Measurements from ENCODE around the gene NRN1L. TPM values are rescaled to one million over a fixed set of nuclear protein-coding genes. Genes with fewer than 3 reads are reported as not detected.

NRN1L gene
- total RNA-seq, 1 donor from 2014 or later: not detected

DNA sequence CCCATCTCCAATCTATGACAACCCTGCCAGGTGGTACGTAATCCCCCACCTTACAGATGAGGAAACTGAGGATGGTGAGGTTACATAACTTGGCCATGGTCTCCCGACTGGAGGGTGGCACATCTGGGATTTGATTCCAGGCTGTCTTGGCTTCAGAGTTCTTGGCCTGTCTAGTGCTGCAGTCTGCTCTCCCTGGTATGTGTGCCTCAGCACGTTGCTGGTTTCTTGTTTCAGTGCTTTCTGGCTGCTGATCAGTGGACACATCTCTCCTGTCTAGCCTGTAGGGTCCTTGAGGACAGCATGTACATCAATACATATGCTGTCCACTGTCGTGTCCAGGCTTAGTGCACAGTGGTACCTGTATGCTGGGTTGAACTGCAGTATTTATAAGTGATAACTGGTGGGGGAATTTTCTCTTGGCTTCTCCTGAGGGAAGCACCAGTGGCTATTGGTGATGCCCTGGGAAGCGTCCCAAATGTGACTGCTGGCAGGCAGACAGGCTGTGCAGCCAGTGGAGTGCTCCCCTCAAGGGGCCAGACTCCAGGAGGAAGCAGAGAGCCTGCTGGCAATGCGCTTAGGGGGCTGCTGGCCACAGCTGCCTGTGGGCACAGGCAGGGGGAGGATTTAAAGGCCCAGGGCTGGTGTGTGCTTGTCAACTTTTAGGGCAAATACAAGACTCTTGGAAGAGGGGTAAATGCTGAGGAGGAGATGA is 32.6 kb downstream of the NRN1L start:
- DNase-seq (ENCODE audit: low read depth): no peak

DNA sequence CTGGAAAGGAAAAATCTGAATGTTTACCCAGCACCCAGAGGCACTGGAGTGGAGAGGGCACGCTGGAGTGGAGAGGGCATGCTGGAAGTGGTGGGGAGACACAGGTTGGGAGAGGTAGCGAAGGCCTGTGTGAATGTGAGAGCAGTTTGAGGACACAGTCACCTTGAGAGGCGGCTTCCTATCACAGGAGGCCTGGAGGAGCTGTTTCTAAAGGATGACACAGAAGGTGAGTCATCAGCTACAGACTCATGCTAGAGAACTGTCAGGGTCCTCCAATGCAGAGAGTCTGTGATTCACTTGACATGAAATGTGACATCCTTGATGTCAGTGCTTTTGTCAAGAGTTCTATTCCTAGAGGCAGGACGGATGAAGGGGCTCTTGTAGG is 33.2 kb downstream of the NRN1L start:
- DNase-seq (ENCODE audit: low read depth): peak; percentile 84

DNA sequence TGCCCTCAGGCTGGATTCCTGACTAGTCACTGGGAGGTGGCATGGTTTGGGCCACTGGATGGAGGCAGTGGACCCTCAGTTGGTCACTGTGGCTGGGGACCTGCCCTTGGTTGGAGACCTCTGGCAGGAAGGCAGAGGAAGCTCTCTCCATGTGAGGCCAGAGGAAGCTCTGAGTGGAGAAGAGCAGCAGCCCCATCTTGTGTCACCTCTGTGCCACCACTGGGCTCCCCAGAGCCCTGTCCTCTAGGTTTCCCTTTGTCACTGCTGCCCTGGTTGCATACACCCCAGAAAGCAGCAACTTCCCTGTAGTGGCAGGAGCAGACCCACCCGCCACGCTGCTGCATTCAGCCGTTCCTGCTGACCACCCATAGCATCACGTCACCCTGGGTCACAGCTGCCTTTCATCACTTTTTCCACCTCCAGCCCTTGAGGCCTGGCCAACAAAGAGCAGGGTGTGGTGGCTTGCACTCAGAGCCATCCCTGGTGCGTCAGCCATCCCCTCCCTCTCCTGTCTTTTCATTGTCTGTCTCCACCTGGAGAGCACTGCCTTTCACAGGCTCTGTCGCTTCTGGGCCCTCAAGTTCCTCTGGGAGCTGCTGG is 35.0 kb downstream of the NRN1L start:
- no peak for DNase-seq (ENCODE audit: low read depth)

DNA sequence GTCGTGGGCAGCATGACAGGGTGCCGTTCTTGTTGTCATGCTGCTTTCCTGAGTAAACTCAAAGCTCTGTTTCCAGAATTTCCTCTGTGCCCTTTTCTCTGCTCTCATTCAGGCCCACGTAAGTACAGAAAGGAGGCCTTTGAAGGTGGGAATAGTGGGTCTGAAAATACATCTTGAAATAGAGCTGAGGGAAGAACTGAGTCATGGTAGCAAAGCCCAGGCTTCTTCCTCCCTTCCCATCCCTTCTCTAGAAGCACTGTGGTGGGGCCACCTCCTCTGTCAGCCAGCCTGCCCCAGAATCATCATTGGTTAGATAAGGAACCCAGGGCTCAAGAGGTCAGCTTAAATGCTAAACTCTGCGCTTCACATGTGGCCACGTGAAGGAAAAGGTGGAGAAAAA is 37.5 kb downstream of the NRN1L start:
- no peak for DNase-seq (ENCODE audit: low read depth)

DNA sequence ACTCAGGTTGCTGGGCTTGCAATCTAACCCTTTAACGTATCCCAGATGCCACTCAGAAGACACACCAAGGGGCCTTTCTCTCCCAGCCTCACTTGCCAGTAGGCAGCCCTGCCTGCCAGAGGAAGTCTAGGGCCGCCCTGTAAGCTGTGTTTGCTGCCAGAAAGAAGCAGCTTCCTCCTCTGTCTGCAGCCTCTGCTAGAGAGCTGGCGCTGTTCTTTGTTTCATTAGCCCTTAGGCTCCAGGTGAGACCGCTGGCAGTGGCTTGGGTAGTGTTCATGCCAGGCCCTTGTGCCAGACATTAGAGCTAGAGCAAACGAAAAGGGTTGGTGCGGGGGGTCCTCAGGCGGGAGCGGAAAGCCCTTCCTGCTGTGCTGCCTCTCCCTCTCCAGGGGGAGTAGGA is 38.1 kb downstream of the NRN1L start:
- DNase-seq (ENCODE audit: low read depth): no peak

DNA sequence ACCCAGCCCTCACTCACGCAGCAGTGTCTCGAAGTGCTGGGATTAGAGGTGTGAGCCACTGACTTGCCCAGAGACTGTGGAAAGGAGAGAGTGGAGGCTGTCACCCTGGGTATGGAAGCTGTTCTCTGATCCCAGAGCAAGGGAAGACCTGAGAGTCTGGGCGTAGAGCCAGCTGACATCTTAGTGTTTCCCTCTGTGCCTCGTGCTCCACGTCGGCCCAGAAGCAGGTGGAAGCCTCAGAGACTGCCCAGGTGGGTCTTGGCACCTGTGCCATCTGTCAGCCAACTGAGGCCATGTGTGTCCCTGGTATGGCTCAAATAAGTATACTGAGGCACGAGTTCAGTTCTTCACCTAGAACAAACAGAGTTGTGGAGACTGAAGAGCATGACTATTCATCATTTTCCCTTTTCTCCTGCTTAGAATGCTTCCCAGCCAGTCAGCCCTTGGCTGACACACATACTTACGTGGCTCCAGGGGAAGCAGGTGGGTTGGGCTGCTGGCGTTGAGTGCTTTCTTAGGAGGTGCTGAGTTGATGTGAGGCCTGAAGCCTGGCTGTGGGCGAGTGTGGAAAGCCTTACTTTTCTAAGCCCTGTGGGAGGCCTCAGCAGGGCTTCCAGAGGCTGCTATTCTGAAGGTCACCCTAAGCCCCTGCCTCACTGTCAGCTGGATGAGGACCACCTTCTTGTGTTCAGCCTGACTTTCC is 38.9 kb downstream of the NRN1L start:
- DNase-seq (ENCODE audit: low read depth): no peak

DNA sequence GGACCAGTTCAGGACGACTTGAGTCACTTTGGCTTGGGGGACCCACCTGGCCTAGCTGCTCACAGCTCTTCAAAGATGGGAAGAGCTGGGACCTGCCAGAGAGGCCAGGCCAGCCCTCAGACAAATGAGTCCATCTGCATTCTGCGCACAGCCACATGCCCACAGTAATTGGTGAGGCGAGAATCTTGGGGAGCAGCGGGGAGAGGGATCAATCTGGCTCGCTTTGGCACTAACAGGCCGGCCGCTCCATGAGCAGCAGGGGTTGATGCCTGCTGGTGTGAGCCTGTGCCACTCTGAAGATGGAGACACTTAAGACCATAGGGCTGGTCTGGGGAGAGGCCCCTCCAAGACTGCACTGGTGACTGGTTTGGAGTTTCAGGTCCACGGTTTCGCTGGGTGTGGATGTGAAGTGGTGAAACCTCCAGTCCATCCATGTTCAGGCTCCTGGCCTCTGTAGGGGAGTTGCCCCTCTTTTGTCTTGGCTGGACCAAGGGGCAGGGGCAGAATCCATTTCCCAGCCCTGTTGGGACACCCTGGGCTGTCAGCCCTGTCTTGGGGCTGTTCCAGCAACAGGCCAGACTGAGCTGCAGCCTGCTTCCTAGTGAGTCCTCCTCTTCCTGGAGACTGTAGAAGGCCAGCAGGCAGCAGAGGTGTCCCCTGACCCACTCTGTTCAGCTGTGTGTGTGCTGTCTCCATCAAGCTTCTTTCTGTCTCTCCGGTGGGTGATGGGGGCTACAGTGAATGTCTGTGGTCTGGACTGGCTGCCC is 39.6 kb downstream of the NRN1L start:
- no peak for DNase-seq (ENCODE audit: low read depth)

DNA sequence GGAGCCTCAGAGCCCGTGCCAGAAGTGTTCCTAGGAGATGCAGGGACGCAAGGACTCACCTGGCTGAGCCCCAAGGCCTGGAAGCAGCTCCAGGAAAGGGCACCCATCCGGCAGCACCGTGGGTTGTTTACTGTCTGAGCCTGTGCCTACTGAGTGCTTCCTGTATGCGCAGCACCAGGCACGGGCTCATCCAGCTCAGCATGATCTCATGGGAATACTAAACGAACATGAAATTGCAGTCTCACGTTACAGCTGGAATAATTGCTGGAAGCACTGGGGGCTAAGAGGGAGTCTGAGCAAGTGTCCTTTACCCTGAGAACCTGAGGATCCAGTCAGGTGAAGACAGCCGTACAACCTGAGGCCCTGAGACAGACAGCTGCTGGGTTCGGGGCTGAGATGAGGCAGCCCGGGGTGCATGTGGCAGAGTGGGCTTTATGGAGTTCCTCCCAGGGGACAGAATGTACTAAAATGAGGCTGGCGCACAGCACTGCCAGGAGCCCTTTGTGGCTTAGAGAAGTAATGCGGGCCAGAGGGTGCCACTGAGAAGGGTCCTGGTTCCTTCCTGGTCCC is 41.6 kb downstream of the NRN1L start:
- DNase-seq (ENCODE audit: low read depth): no peak

DNA sequence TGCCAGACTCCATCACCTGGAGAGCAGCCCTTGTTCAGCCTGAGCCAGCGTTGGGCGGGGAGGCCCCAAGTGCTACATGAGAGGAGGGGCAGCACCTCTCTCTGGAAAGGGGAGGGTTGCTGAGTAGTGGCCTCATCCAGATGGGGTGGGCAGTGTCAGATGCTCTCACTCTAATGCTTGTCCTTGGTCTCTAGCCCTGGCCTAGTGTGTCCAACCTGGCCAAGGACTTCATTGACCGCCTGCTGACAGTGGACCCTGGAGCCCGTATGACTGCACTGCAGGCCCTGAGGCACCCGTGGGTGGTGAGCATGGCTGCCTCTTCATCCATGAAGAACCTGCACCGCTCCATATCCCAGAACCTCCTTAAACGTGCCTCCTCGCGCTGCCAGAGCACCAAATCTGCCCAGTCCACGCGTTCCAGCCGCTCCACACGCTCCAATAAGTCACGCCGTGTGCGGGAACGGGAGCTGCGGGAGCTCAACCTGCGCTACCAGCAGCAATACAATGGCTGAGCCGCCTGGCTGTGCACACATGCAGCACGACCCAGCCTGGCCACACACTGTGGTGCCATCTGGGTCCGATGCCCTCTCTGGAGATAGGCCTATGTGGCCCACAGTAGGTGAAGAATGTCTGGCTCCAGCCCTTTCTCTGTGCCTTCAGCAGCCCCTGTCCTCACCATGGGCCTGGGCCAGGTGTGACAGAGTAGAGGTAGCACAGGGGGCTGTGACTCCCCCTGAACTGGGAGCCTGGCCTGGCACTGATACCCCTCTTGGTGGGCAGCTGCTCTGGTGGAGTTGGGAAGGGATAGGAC is 42.7 kb downstream of the NRN1L start:
- no peak for DNase-seq (ENCODE audit: low read depth)

DNA sequence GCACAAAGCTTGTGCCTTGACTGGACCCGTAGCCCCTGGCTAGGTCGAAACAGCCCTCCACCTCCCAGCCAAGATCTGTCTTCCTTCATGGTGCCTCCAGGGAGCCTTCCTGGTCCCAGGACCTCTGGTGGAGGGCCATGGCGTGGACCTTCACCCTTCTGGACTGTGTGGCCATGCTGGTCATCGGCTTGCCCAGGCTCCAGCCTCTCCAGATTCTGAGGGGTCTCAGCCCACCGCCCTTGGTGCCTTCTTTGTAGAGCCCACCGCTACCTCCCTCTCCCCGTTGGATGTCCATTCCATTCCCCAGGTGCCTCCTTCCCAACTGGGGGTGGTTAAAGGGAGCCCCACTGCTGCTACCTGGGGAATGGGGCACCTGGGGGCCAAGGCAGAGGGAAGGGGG is 43.5 kb downstream of the NRN1L start:
- no peak for DNase-seq (ENCODE audit: low read depth)

DNA sequence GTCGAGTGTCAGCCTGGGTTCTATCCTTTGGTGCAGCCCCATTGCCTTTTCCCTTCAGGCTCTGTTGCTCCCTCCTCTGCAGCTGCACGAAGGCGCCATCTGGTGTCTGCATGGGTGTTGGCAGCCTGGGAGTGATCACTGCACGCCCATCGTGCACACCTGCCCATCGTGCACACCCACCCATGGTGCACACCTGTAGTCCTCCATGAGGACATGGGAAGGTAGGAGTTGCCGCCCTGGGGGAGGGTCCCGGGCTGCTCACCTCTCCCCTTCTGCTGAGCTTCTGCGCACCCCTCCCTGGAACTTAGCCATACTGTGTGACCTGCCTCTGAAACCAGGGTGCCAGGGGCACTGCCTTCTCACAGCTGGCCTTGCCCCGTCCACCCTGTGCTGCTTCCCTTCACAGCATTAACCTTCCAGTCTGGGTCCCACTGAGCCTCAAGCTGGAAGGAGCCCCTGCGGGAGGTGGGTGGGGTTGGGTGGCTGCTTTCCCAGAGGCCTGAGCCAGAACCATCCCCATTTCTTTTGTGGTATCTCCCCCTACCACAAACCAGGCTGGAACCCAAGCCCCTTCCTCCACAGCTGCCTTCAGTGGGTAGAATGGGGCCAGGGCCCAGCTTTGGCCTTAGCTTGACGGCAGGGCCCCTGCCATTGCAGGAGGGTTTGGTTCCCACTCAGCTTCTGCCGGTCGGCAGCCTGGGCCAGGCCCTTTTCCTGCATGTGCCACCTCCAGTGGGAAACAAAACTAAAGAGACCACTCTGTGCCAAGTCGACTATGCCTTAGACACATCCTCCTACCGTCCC is 44.1 kb downstream of the NRN1L start:
- peak; percentile 32 for DNase-seq (ENCODE audit: low read depth)

DNA sequence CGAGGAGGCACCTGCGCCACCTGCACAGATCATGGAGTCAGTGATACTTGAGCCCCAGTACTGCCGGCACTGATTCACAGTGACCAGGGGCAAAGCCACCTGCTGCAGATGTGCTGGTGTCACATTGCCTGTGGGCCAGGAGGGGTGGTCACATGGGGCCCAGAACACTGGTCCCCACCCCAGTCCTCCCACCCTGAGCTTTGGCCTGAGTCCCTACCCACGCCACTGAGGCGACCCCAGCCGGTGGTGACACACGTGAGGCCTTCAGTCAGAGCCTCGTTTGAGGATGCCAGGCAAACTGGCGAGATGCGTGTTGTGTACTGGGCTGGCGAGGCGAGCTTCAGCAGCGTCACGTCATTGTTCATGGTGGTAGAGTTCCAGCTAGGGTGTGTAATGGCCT is 45.5 kb downstream of the NRN1L start:
- DNase-seq (ENCODE audit: low read depth): no peak

DNA sequence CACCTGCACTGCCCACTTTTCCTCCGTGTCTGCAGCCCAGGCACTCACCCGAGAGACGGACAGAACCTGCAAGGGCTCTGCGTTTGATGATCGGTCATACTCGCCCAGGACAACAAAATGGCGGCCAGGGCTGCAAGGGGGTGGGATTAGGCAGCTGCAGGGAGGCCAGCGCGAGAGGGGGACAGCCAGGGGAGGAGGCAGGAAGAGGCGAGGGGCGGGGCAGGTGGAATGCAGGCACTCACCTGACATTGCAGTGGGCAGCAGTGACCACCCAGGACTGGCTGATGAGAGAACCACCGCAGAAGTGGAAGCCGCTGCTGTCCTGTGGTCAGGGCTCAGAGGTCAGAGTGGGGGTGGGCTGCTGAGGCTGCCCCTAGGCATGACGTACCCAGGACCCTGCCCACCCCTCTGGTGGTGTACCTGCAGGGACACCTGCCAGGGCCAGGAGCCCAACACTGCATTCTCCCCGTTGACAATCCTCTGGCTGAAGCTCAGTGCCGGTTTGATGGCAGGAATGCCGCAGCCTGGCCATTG is 46.1 kb downstream of the NRN1L start:
- DNase-seq (ENCODE audit: low read depth): no peak

DNA sequence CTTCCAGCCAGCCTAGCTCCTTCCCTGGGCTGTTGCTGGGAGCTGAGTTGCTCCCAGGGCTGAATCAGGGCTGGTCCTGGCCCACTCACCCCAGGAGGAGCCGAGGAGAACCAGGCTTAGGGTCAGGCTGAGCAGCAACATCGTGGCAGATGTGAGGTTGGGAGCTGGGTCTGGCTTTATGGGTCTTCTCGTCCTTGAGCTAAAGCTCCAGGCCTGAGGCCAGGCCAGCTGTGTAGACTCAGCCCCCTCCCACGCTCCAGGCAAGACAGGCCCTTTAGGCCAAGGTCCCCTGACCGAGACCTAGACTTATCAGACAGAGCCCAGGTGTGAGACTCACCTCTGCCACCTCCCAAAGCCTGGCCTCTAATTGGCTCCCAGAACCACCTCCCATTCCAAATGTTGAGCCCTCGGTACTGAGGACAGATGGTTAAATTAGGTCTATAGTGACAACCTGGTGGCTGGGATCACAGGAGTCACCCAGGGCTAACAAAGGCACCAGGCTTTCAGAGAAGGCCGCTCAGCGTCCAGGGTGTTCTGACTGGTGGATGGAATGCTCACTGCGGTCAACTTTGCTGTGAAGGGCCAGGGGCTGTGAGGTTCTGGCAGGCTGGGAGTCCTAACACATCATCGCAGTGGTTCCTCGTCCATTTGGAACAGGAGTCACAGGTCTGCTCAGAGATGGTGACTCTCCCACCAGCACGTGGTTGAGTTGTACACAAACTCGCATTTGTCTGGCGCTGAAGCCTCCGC is 47.2 kb downstream of the NRN1L start, which contains the start of gene CTRL:
CTRL (minus strand) TSS at position 151 of the 750 bp plus-strand sequence; CDS start at position 141, 10 bp downstream.
- DNase-seq (ENCODE audit: low read depth): no peak

DNA sequence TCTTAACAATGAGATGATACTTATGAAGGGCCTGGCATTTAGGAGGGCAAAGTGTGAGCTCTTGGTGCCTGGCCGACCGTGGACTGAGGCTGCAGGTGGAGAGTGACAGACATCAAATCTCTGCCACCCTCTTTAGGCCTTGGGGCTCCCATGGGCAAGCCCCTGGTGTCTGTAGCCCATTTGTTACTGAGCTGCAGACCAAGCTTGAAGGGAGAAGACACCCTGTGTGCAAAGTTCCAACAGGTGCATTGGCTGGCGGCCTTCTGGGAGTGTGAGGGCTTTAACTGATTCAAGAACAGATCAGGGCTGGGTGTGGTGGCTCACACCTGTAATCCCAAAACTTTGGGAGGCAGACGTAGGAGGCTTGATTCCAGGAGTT is 47.8 kb downstream of the NRN1L start:
- DNase-seq (ENCODE audit: low read depth): no peak

DNA sequence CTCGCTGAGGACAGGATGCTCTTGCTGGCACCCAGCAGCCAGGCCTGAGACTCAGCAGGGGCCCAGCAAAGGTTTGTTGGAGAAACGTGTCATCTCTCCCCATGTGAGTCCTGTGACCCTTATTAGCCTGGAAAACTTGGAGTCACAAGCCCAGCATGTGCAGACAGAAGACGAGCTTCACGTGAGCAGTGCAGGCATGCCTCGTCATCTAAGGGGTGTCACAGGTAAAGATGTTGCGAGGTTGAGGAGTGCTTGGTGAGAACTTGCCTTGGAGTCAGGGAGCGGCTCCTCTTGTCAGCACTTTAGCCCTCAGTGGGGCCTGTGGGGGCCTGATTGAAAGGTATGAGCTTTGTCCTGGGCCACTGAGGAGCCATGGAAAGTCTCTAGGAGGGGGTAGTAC is 49.1 kb downstream of the NRN1L start:
- no peak for DNase-seq (ENCODE audit: low read depth)

DNA sequence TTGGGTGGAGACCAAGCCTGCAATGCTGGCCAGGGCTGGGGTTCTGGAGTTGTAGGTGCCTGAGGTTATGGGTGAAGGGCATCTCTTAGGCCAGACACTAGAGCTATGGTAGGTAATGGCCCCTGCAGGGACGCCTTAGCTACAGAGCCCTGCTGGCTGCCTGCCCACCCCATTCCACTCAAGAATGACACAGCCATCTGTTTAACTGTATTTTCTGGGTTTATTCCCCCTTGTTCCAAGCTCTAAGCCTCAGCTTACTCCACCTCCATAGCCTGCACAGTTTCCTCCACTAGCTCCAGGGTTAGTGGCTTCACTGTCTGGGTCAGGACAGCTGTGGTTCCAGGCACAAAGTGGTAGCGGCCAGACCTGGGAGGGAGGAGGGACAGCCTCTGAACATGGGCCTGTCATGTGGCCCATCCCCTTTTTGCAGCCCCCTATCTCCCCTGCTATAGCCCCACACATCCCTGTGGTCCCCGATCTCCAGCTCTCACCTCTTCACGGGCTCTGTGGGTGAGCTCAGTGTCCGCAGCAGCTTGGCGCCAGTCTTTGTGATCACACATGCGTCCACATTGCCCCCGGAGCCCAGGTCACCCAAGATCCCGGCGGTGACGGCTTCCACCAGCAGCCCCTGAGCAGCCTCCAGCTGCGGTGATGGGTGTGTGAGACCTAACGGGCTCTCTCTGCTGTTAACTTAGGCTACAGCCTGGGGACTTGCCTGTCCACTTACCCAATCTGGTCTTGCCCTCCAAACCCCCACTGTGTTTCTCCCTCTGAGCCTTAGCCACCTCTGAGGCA is 49.8 kb downstream of the NRN1L start:
- DNase-seq (ENCODE audit: low read depth): no peak

DNA sequence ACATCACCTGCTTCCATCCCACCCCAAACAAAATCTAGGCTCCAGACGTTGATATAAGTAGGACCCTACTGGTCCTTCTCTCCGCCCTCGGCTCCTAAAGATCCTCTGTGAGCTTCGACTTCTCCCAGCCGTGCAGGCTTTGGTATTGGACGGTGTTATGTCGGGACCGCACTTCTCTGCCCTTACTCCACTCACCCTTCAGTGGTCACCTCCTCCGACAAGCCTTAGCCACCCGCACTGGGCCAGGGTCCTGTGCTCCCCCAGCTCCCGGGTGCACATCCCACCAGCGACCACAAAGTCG is 50.4 kb downstream of the NRN1L start:
- DNase-seq (ENCODE audit: low read depth): no peak
